ENCODE results near the gene GAPVD1.

GRCh38 chr9:125398243-125398642 is 136.6 kb downstream of the GAPVD1 start:
- no peak for TF ChIP-seq CTCF (IDR thresholded peaks at IDR 0.05; ENCODE audit: low read length)
- no peak for TF ChIP-seq EZH2phosphoT487 (IDR thresholded peaks at IDR 0.05; ENCODE audit: low read length)

All from MM.1S (cell line).